K562 (cell line): ENCODE measurements around the gene MS4A4E. TPM values are rescaled to one million over a fixed set of nuclear protein-coding genes. Genes with fewer than 3 reads are reported as not detected.

Source experiments
- ARID2 ChIP-seq: fragments of 450-650 bp; IDR thresholded peaks from 2 replicates; pipeline ENCODE4 v1.6.1; 2017; ENCODE audit warnings: antibody characterized with exemption, mild to moderate bottlenecking
- CBX3 ChIP-seq, 2 experiments: IDR thresholded peaks; 1 replicate in 1 of 2; 2 replicates in 1 of 2; pipeline ENCODE4 v1.6.1; 2012; ENCODE audit warnings: inconsistent platforms in 2 of 2, low read length in 2 of 2, borderline replicate concordance in 1 of 2, control low read depth in 1 of 2
- CBX5 ChIP-seq: IDR thresholded peaks from 2 replicates; pipeline ENCODE4 v1.6.1; 2014; ENCODE audit warnings: low read depth, borderline replicate concordance
- FOXA3 ChIP-seq, 2 experiments: fragments of 450-650 bp in 1 of 2; sonication (generic) in 1 of 2; formaldehyde crosslinking; IDR thresholded peaks in 1 of 2; conservative IDR thresholded peaks in 1 of 2; 2 replicates each; pipeline versions ENCODE4 v1.4.0 to v1.8.0; 2020 to 2022; ENCODE audit warnings: mild to moderate bottlenecking in 2 of 2, missing genetic modification reagents in 1 of 2
- JUND ChIP-seq, 2 experiments: IDR thresholded peaks; 2 replicates in 1 of 2; 3 replicates in 1 of 2; pipeline ENCODE4 v1.6.1; 2011; ENCODE audit warnings: borderline replicate concordance in 2 of 2, low read depth in 2 of 2, low read length in 2 of 2, improper control_type of control experiment in 1 of 2, missing biosample characterization in 1 of 2, missing genetic modification characterization in 1 of 2, missing genetic modification reagents in 1 of 2
- NUFIP1 ChIP-seq: fragments of 450-650 bp; IDR thresholded peaks from 2 replicates; pipeline ENCODE4 v1.6.1; 2018; ENCODE audit not compliant: partially characterized antibody
- RBM39 ChIP-seq: fragments of 200-400 bp; formaldehyde crosslinking; optimal IDR thresholded peaks from 2 replicates; pipeline ENCODE3; 2018; ENCODE audit warnings: low read depth, low read length
- U2AF1 ChIP-seq: fragments of 200-400 bp; formaldehyde crosslinking; optimal IDR thresholded peaks from 2 replicates; pipeline ENCODE3; 2017; ENCODE audit warnings: mild to moderate bottlenecking, low read depth, low read length, moderate library complexity
- ZBTB7A ChIP-seq: IDR thresholded peaks from 2 replicates; pipeline ENCODE4 v1.6.1; 2011; ENCODE audit warnings: low read depth, mild to moderate bottlenecking, low read length, moderate library complexity, borderline replicate concordance; ENCODE audit not compliant: control insufficient read depth
- ZEB2 ChIP-seq: fragments of 450-650 bp; IDR thresholded peaks from 2 replicates; pipeline ENCODE4 v1.6.1; 2016
- ZFP36 ChIP-seq: fragments of 150-350 bp; IDR thresholded peaks from 2 replicates; pipeline ENCODE4 v1.6.1; 2018; ENCODE audit warnings: low read length, low read depth; ENCODE audit not compliant: partially characterized antibody
- ZNF444 ChIP-seq: fragments of 250-450 bp; sonication (Bioruptor Pico); IDR thresholded peaks from 2 replicates; pipeline ENCODE4 v1.4.0; 2020; ENCODE audit warnings: mild to moderate bottlenecking, moderate library complexity
- polyA plus RNA-seq, 8 experiments: library from polyadenylated mRNA; depleted of rRNA in 4 of 8; stranded (reverse) in 5 of 8; unstranded in 3 of 8; fragments of >200 nt; fragmentation: Nextera tagmentation in 2 of 8; fragmentation: Illumina TruSeq in 1 of 8; extraction: Ambion mirVana in 2 of 8; extraction: Trizol in 1 of 8; gene quantifications; 2 replicates each; pipeline versions ENCODE4 v1.2.1 to v1.2.3, GENCODE V29; 2011 to 2014; ENCODE audit warnings: inconsistent platforms in 1 of 8, missing spikeins in 1 of 8
- total RNA-seq, 7 experiments: library from RNA; depleted of rRNA in 6 of 7; stranded (reverse); fragments of >200 nt in 6 of 7; fragmentation: Illumina TruSeq in 2 of 7; extraction: Trizol in 2 of 7; gene quantifications; 2 replicates each; pipeline versions ENCODE4 v1.2.1 to v1.2.3, GENCODE V29; 2011 to 2021; ENCODE audit warnings: low replicate concordance in 1 of 7
- TF ChIP-seq, protein P1 (sequence below): fragments of 150-350 bp; IDR thresholded peaks from 2 replicates; pipeline ENCODE4 v1.6.1; 2014; ENCODE audit warnings: low read depth, mild to moderate bottlenecking, low read length, borderline replicate concordance
- TF ChIP-seq, protein P2 (sequence below): fragments of 250-450 bp; sonication (Bioruptor Pico); IDR thresholded peaks from 2 replicates; pipeline ENCODE4 v1.8.0; 2022; ENCODE audit warnings: moderate library complexity, mild to moderate bottlenecking, inconsistent platforms

Gene MS4A4E
- total and polyA plus RNA-seq, 9 of the 15 experiments (the other 6 are each of a cell fraction or from before 2014, with no cell fraction given), result 0.11 to 0.81 (median 0.36) TPM; not detected in 2

DNA sequence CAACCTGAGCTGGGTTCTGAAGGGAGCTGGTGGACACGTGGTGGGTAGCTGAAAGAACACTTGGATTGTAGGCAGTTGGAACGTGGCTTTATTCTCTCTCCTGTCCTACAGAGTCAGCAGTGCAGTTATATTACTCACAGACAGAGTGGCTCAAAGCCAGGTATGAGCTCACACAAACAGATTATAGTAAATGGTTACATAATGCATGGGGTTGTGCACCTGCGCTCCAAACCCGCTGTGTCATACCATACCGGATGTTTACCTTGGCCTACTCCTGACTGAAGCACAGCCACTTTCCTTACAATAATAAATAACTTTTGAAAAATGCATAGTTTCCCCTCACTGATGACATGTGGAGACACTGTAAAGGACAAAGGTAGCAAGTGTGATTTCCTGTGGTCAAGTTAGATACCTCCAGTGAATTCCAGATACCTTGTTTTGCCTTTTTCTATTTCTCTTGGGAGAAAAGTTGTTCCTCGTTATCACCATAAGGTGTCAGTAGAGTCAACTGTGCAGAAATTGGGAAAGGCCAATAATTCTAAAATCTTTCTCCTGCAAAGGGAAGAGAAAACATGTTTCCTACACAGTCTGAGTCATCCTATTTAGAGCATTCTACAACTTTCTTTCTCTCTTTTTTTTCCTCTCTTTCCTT is 73.5 kb downstream of the MS4A4E start (continued):
- TF ChIP-seq CBX5 (peak; percentile 97), NUFIP1 (no peak), ZNF444 (no peak), CBX3 (IDR thresholded peaks at IDR 0.05; ENCODE audit: borderline replicate concordance in 1 of 2, low read length in 2 of 2) (peak in 1 of 2 experiments; percentile 99; a peak in 2 of 3 replicates), JUND (IDR thresholded peaks at IDR 0.05; ENCODE audit: borderline replicate concordance, low read depth, low read length) (no peak), JUND (tag; IDR thresholded peaks at IDR 0.05; ENCODE audit: borderline replicate concordance, low read depth, low read length) (peak; percentile 46; the same call in 1 of the 3 replicates), U2AF1 (no peak), ARID2 (0 out of 2 replicates have a peak, but pooled peaks have one; percentile 35), RBM39 (no peak), ZFP36 (peak; percentile 82), FOXA3 (CRISPR knock-in tag; conservative IDR thresholded peaks at IDR 0.05 in 1 of 2, IDR thresholded peaks at IDR 0.05 in 1 of 2) (0 out of 4 replicates have a peak, but pooled peaks of 1 of the 2 experiments have one; percentile 70), ZBTB7A (no peak), ZEB2 (0 out of 2 replicates have a peak, but pooled peaks have one; percentile 51)
- TF ChIP-seq, protein P1, sequence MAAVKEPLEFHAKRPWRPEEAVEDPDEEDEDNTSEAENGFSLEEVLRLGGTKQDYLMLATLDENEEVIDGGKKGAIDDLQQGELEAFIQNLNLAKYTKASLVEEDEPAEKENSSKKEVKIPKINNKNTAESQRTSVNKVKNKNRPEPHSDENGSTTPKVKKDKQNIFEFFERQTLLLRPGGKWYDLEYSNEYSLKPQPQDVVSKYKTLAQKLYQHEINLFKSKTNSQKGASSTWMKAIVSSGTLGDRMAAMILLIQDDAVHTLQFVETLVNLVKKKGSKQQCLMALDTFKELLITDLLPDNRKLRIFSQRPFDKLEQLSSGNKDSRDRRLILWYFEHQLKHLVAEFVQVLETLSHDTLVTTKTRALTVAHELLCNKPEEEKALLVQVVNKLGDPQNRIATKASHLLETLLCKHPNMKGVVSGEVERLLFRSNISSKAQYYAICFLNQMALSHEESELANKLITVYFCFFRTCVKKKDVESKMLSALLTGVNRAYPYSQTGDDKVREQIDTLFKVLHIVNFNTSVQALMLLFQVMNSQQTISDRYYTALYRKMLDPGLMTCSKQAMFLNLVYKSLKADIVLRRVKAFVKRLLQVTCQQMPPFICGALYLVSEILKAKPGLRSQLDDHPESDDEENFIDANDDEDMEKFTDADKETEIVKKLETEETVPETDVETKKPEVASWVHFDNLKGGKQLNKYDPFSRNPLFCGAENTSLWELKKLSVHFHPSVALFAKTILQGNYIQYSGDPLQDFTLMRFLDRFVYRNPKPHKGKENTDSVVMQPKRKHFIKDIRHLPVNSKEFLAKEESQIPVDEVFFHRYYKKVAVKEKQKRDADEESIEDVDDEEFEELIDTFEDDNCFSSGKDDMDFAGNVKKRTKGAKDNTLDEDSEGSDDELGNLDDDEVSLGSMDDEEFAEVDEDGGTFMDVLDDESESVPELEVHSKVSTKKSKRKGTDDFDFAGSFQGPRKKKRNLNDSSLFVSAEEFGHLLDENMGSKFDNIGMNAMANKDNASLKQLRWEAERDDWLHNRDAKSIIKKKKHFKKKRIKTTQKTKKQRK, result peak; percentile 91
- TF ChIP-seq, protein P2, sequence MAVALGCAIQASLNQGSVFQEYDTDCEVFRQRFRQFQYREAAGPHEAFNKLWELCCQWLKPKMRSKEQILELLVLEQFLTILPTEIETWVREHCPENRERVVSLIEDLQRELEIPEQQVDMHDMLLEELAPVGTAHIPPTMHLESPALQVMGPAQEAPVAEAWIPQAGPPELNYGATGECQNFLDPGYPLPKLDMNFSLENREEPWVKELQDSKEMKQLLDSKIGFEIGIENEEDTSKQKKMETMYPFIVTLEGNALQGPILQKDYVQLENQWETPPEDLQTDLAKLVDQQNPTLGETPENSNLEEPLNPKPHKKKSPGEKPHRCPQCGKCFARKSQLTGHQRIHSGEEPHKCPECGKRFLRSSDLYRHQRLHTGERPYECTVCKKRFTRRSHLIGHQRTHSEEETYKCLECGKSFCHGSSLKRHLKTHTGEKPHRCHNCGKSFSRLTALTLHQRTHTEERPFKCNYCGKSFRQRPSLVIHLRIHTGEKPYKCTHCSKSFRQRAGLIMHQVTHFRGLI (CRISPR knock-in tag), result no peak
